BLaER1 (cell line): ENCODE measurements around the gene TNRC18.
A peak's percentile ranks its signal among the peaks of the same experiment; 100 is the strongest.

ENCODE experiments used
- H3K27ac ChIP-seq: shearing (Covaris generic); formaldehyde crosslinking; 2 replicates; pipeline ENCODE4 v1.8.1; 2022
- H3K27me3 ChIP-seq: shearing (Covaris generic); formaldehyde crosslinking; 2 replicates; pipeline ENCODE4 v1.8.1; 2022
- H3K36me3 ChIP-seq: shearing (Covaris generic); formaldehyde crosslinking; 2 replicates; pipeline ENCODE4 v1.8.1; 2022
- H3K4me1 ChIP-seq: shearing (Covaris generic); formaldehyde crosslinking; 2 replicates; pipeline ENCODE4 v1.8.1; 2022
- H3K4me2 ChIP-seq: shearing (Covaris generic); formaldehyde crosslinking; 2 replicates; pipeline ENCODE4 v1.8.1; 2022
- H3K4me3 ChIP-seq: shearing (Covaris generic); formaldehyde crosslinking; 2 replicates; pipeline ENCODE4 v1.8.1; 2022
- H3K9ac ChIP-seq: shearing (Covaris generic); formaldehyde crosslinking; 2 replicates; pipeline ENCODE4 v1.8.1; 2022
- H3K9me3 ChIP-seq: shearing (Covaris generic); formaldehyde crosslinking; 2 replicates; pipeline ENCODE4 v1.8.1; 2022
- H4K20me1 ChIP-seq: shearing (Covaris generic); formaldehyde crosslinking; 2 replicates; pipeline ENCODE4 v1.8.1; 2022
- Cebpa-rat ChIP-seq: shearing (Covaris generic); IDR thresholded peaks from 2 replicates; pipeline ENCODE4 v1.8.1; 2022

The TNRC18 gene

GRCh38 chr7:5393328-5393727, 30.3 kb downstream of the TNRC18 start:
- Histone ChIP-seq H4K20me1 (peaks cover 72% of the 10 kb centered on the region), H3K27ac (no peak overlapping the region), H3K4me2 (no peak overlapping the region), H3K36me3 (peaks cover 65% of the 10 kb centered on the region), H3K9ac (no peak overlapping the region), H3K4me1 (peaks cover 43% of the 10 kb centered on the region), H3K4me3 (no peak overlapping the region), H3K27me3 (no peaks in the 10 kb centered on the region), H3K9me3 (no peaks in the 10 kb centered on the region)
- TF ChIP-seq Cebpa-rat, result no peak

GRCh38 chr7:5390918-5391317, 32.7 kb downstream of the TNRC18 start:
- Histone ChIP-seq H3K4me3 (no peak overlapping the region), H4K20me1 (peaks cover 92% of the 10 kb centered on the region), H3K27ac (no peak overlapping the region), H3K9me3 (no peaks in the 10 kb centered on the region), H3K36me3 (peaks cover 89% of the 10 kb centered on the region), H3K4me1 (peaks cover 26% of the 10 kb centered on the region), H3K9ac (no peak overlapping the region), H3K27me3 (no peaks in the 10 kb centered on the region), H3K4me2 (no peak overlapping the region)
- TF ChIP-seq Cebpa-rat, result no peak

- peaks cover 91% of the 10 kb centered on the region for H3K36me3 ChIP-seq
- H4K20me1 ChIP-seq, result peaks cover 91% of the 10 kb centered on the region
- H3K27ac ChIP-seq, result no peak overlapping the region
- H3K4me1 ChIP-seq, result peaks cover 21% of the 10 kb centered on the region
- no peak overlapping the region for H3K4me2 ChIP-seq
- H3K9me3 ChIP-seq, result no peaks in the 10 kb centered on the region
- no peaks in the 10 kb centered on the region for H3K27me3 ChIP-seq
- H3K4me3 ChIP-seq, result no peak overlapping the region
- H3K9ac ChIP-seq, result no peak overlapping the region
- TF ChIP-seq Cebpa-rat, result no peak
These were observed 34.7 kb downstream of the TNRC18 start for GRCh38 chr7:5388905-5389433.

- Histone ChIP-seq H4K20me1 (peaks cover 91% of the 10 kb centered on the region), H3K9me3 (no peaks in the 10 kb centered on the region), H3K9ac (no peak overlapping the region), H3K4me2 (no peak overlapping the region), H3K4me3 (no peak overlapping the region), H3K27me3 (no peaks in the 10 kb centered on the region), H3K27ac (no peak overlapping the region), H3K36me3 (peaks cover 85% of the 10 kb centered on the region), H3K4me1 (peaks cover 23% of the 10 kb centered on the region)
- no peak for TF ChIP-seq Cebpa-rat
These were observed 35.2 kb downstream of the TNRC18 start for GRCh38 chr7:5388273-5388901.

GRCh38 chr7:5387711-5388245, 35.9 kb downstream of the TNRC18 start:
- Histone ChIP-seq H3K4me2 (no peak overlapping the region), H3K4me1 (peaks cover 23% of the 10 kb centered on the region), H3K9ac (no peak overlapping the region), H4K20me1 (peaks cover 91% of the 10 kb centered on the region), H3K27ac (no peak overlapping the region), H3K9me3 (no peaks in the 10 kb centered on the region), H3K27me3 (no peaks in the 10 kb centered on the region), H3K36me3 (peaks cover 79% of the 10 kb centered on the region), H3K4me3 (no peak overlapping the region)
- TF ChIP-seq Cebpa-rat, result no peak

- Histone ChIP-seq H4K20me1 (peaks cover 94% of the 10 kb centered on the region), H3K4me3 (no peak overlapping the region), H3K4me2 (no peak overlapping the region), H3K27me3 (no peaks in the 10 kb centered on the region), H3K9me3 (no peaks in the 10 kb centered on the region), H3K36me3 (peaks cover 55% of the 10 kb centered on the region), H3K27ac (no peak overlapping the region), H3K4me1 (peaks cover 30% of the 10 kb centered on the region), H3K9ac (no peak overlapping the region)
- TF ChIP-seq Cebpa-rat, result no peak
These were observed 39.0 kb downstream of the TNRC18 start for GRCh38 chr7:5384618-5385017.

GRCh38 chr7:5383314-5384098, 40.1 kb downstream of the TNRC18 start:
- no peak for TF ChIP-seq Cebpa-rat
- H3K4me2 ChIP-seq, result peak overlapping the region; percentile 56
- no peaks in the 10 kb centered on the region for H3K27me3 ChIP-seq
- peaks cover 30% of the 10 kb centered on the region for H3K4me1 ChIP-seq
- H3K27ac ChIP-seq, result no peak overlapping the region
- H3K36me3 ChIP-seq, result peaks cover 49% of the 10 kb centered on the region
- H3K9me3 ChIP-seq, result no peaks in the 10 kb centered on the region
- H3K9ac ChIP-seq, result no peak overlapping the region; the same call in 1 of the 2 replicates
- H3K4me3 ChIP-seq, result no peak overlapping the region
- peaks cover 95% of the 10 kb centered on the region for H4K20me1 ChIP-seq

GRCh38 chr7:5382281-5382892, 41.2 kb downstream of the TNRC18 start:
- H3K9me3 ChIP-seq, result no peaks in the 10 kb centered on the region
- peak overlapping the region; percentile 56 for H3K4me2 ChIP-seq
- no peaks in the 10 kb centered on the region for H3K27me3 ChIP-seq
- no peak for TF ChIP-seq Cebpa-rat
- peaks cover 30% of the 10 kb centered on the region for H3K4me1 ChIP-seq
- H4K20me1 ChIP-seq, result peaks cover 96% of the 10 kb centered on the region
- no peak overlapping the region; the same call in 1 of the 2 replicates for H3K9ac ChIP-seq
- H3K27ac ChIP-seq, result no peak overlapping the region
- no peak overlapping the region for H3K4me3 ChIP-seq
- peaks cover 46% of the 10 kb centered on the region for H3K36me3 ChIP-seq

- Histone ChIP-seq H4K20me1 (peaks cover 96% of the 10 kb centered on the region), H3K27ac (no peak overlapping the region), H3K4me2 (no peak overlapping the region), H3K4me1 (peaks cover 37% of the 10 kb centered on the region), H3K9me3 (no peaks in the 10 kb centered on the region), H3K27me3 (no peaks in the 10 kb centered on the region), H3K36me3 (peaks cover 44% of the 10 kb centered on the region), H3K4me3 (no peak overlapping the region), H3K9ac (no peak overlapping the region)
- no peak for TF ChIP-seq Cebpa-rat
These were observed 42.4 kb downstream of the TNRC18 start for GRCh38 chr7:5381071-5381772.
